GM12878 (cell line): ENCODE measurements around the gene CREB5. TPM values are rescaled to one million over a fixed set of nuclear protein-coding genes. Genes with fewer than 3 reads are reported as not detected.

Experiments
- ATAC-seq: fragments of 200-7000 bp; cut with Tn5 transposase; 3 replicates; pipeline ENCODE4 v1.9.1; 2020; ENCODE audit warnings: mild to moderate bottlenecking, moderate library complexity
- BruUV-seq: library from RNA; stranded (reverse); fragments of 400-500 nt; replicated peaks from 2 replicates; lab custom pipeline; 2021; lab: Mats Ljungman, UMichigan
- CTCF ChIA-PET: fragments of 300-600 bp; sonication (Branson Sonifier 250); formaldehyde crosslinking; extraction: SDS; loops from one replicate; lab custom pipeline; 2021; ENCODE audit warnings: inconsistent platforms; lab: Yijun Ruan, JAX
- POLR2A ChIA-PET: fragments of 350-600 bp; formaldehyde crosslinking; extraction: SDS; loops from one replicate; lab custom pipeline; 2021; ENCODE audit warnings: inconsistent platforms; lab: Charles Lee
- RAD21 ChIA-PET: fragments of 300-600 bp; sonication (Branson Sonifier 250); formaldehyde crosslinking; loops from one replicate; lab custom pipeline; 2023; ENCODE audit warnings: antibody characterized with exemption; ENCODE audit not compliant: unreplicated experiment; lab: Charles Lee
- SMC1A ChIA-PET: fragments of 300-600 bp; sonication (Branson Sonifier 250); formaldehyde crosslinking; loops from one replicate; lab custom pipeline; 2023; ENCODE audit not compliant: unreplicated experiment, uncharacterized antibody; lab: Charles Lee
- DNase-seq: peaks from one replicate; pipeline ENCODE4 v3.0.0-alpha.2; 2011; ENCODE audit warnings: low read depth, low spot score
- FAIRE-seq: peaks from 3 replicates; lab custom pipeline; 2011; peaks lifted over from hg19 to GRCh38; lab: Jason Lieb, UNC
- H2AFZ ChIP-seq: 2 replicates; pipeline ENCODE4 v1.6.0; 2011; ENCODE audit warnings: low read depth, low read length, control low read depth; ENCODE audit not compliant: control insufficient read depth
- H3K27ac ChIP-seq: 2 replicates; pipeline ENCODE4 v1.5.1; 2011; ENCODE audit warnings: control low read depth; ENCODE audit not compliant: control insufficient read depth, insufficient read depth
- H3K27me3 ChIP-seq, 2 experiments: replicated peaks in 1 of 2; 2 replicates each; pipeline versions ENCODE4 v1.6.0 to v1.6.1; 2011; ENCODE audit warnings: low read length in 1 of 2; ENCODE audit not compliant: control insufficient read depth in 2 of 2, insufficient read depth in 2 of 2
- H3K36me3 ChIP-seq, 2 experiments: 2 replicates each; pipeline ENCODE4 v1.5.1; 2011; ENCODE audit warnings: low read length in 1 of 2; ENCODE audit not compliant: control insufficient read depth in 2 of 2, insufficient read depth in 2 of 2
- H3K4me1 ChIP-seq: 2 replicates; pipeline ENCODE4 v1.6.1; 2011; ENCODE audit warnings: mild to moderate bottlenecking, low read length, moderate library complexity, mixed read lengths; ENCODE audit not compliant: control insufficient read depth, insufficient read depth
- H3K4me2 ChIP-seq: 2 replicates; pipeline ENCODE4 v1.6.0; 2011; ENCODE audit warnings: control low read depth; ENCODE audit not compliant: control insufficient read depth, insufficient read depth
- H3K4me3 ChIP-seq: fragments of 200-600 bp; sonication (generic); 2 replicates; pipeline ENCODE4 v1.5.1; 2016
- H3K79me2 ChIP-seq: 2 replicates; pipeline ENCODE4 v1.6.0; 2011; ENCODE audit warnings: low read length; ENCODE audit not compliant: control insufficient read depth, insufficient read depth
- H3K9ac ChIP-seq: 2 replicates; pipeline ENCODE4 v1.8.0; 2011; ENCODE audit warnings: low read length, control low read depth, mixed read lengths; ENCODE audit not compliant: control insufficient read depth, insufficient read depth
- H3K9me3 ChIP-seq: replicated peaks from 3 replicates; pipeline ENCODE4 v1.5.1; 2011; ENCODE audit warnings: mild to moderate bottlenecking, low read length; ENCODE audit not compliant: control insufficient read depth, insufficient read depth
- H4K20me1 ChIP-seq: 2 replicates; pipeline ENCODE4 v1.6.0; 2011; ENCODE audit not compliant: control insufficient read depth, insufficient read depth
- CEBPB ChIP-seq, 2 experiments: fragments of 150-350 bp in 1 of 2; IDR thresholded peaks; 2 replicates each; pipeline ENCODE4 v1.6.1; 2012 to 2014; ENCODE audit warnings: low read depth in 2 of 2, low read length in 2 of 2, borderline replicate concordance in 1 of 2, inconsistent platforms in 1 of 2
- DPF2 ChIP-seq: fragments of 450-650 bp; IDR thresholded peaks from 2 replicates; pipeline ENCODE4 v1.6.1; 2017; ENCODE audit warnings: mild to moderate bottlenecking
- HCFC1 ChIP-seq: fragments of 150-350 bp; IDR thresholded peaks from 2 replicates; pipeline ENCODE4 v1.6.1; 2014; ENCODE audit warnings: low read length
- HDAC2 ChIP-seq: fragments of 200-600 bp; sonication (generic); IDR thresholded peaks from 2 replicates; pipeline ENCODE4 v1.6.1; 2017
- KAT2A ChIP-seq: conservative IDR thresholded peaks from 2 replicates; pipeline ENCODE4 v1.6.1; 2011; ENCODE audit warnings: low read depth, low read length; ENCODE audit not compliant: control insufficient read depth
- KDM1A ChIP-seq: fragments of 200-600 bp; sonication (generic); IDR thresholded peaks from 2 replicates; pipeline ENCODE4 v1.6.1; 2016; ENCODE audit warnings: borderline replicate concordance
- MTA2 ChIP-seq: fragments of 450-650 bp; IDR thresholded peaks from 2 replicates; pipeline ENCODE4 v1.6.1; 2016; ENCODE audit warnings: low read depth, mild to moderate bottlenecking, moderate library complexity
- SIX5 ChIP-seq: IDR thresholded peaks from 2 replicates; pipeline ENCODE4 v1.6.1; 2011; ENCODE audit warnings: mild to moderate bottlenecking, low read depth, low read length, moderate library complexity; ENCODE audit not compliant: severe bottlenecking
- SMARCA5 ChIP-seq: fragments of 450-650 bp; IDR thresholded peaks from 2 replicates; pipeline ENCODE4 v1.6.1; 2017; ENCODE audit warnings: mild to moderate bottlenecking
- YY1 ChIP-seq: IDR thresholded peaks from 2 replicates; pipeline ENCODE4 v1.6.1; 2011; ENCODE audit warnings: low read depth, mild to moderate bottlenecking, low read length
- ZBED1 ChIP-seq: IDR thresholded peaks from 2 replicates; pipeline ENCODE4 v1.6.1; 2016; ENCODE audit warnings: borderline replicate concordance
- WGBS: methylation state at CpG from one replicate; pipeline ENCODE4 v1.1.6; 2016; ENCODE audit warnings: low lambda C conversion rate; ENCODE audit not compliant: insufficient replicate concordance, insufficient coverage; ENCODE audit errors: missing lambda C conversion rate; 5-methylcytosine and 5-hydroxymethylcytosine counted together
- in situ Hi-C: fragments of 300-500 bp; cut with MboI; formaldehyde crosslinking; loops from 9 replicates; pipeline ENCODE4 v1.14.3; 2018; ENCODE audit warnings: mixed read lengths
- intact Hi-C: fragments of 100-400 bp; cut with micrococcal nuclease; formaldehyde crosslinking; loops from one replicate; pipeline ENCODE4 v1.14.2; 2022; ENCODE audit not compliant: unreplicated experiment
- polyA plus RNA-seq, 11 experiments: library from polyadenylated mRNA; depleted of rRNA in 4 of 11; unstranded in 6 of 11; stranded (reverse) in 5 of 11; fragments of >200 nt; fragmentation: Nextera tagmentation in 4 of 11; fragmentation: Illumina TruSeq in 1 of 11; extraction: Ambion mirVana in 4 of 11; extraction: Trizol in 1 of 11; gene quantifications; 1 replicate in 1 of 11; 2 replicates in 10 of 11; pipeline versions ENCODE4 v1.2.1 to v1.2.3, GENCODE V29; 2011 to 2016; ENCODE audit warnings: inconsistent platforms in 2 of 11, missing spikeins in 2 of 11, low read depth in 1 of 11
- total RNA-seq, 4 experiments: library from RNA; depleted of rRNA in 3 of 4; stranded (reverse); fragments of >200 nt in 3 of 4; fragmentation: Illumina TruSeq in 1 of 4; extraction: Trizol in 1 of 4; gene quantifications; 2 replicates each; pipeline versions ENCODE4 v1.2.1 to v1.2.3, GENCODE V29; 2013 to 2021

Gene CREB5
- total and polyA plus RNA-seq, 10 of the 15 experiments (the other 5 are each of a cell fraction or from before 2014, with no cell fraction given), result 12.9 to 74.1 (median 53.0) TPM

DNA sequence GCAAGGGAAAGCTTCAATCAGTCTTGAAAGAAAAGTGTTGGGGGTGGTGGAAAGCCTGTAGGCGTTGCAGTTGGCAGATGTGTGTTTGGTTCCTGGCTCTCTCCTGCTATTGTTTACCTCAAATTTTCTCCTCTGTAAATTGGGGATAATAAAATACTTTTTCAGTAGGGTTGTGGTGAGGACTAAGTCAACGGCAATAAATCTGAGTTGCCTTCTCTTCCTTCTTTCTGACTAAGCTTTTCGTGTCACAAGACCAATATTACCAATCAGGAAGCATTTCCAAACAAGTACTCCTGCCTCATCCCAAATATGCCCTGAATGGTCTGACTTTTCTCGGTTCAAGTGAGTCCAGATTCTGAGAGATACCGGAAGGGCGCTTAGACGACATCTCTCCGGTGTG is 54.0 kb downstream of the CREB5 start:
- H3K79me2 ChIP-seq, result no peaks in the 10 kb centered on the region
- H4K20me1 ChIP-seq, result no peaks in the 10 kb centered on the region
- TF ChIP-seq HCFC1 (no peak), MTA2 (no peak), YY1 (no peak), ZBED1 (no peak)
- H3K9ac ChIP-seq, result no peak overlapping the region
- in situ Hi-C loops, result no loop called here
- H3K36me3 ChIP-seq, result no peaks in the 10 kb centered on the region
- no peaks in the 10 kb centered on the region for H3K27me3 ChIP-seq
- SMC1A ChIA-PET, result interaction anchor here (0.9 to 4.2 kb wide), 8 partner anchors 11 to 108 kb away, joined by 3 to 45 read pairs (median 4); partner anchors contain the start of gene CREB5
- ATAC-seq (no peak), DNase-seq (no peak), FAIRE-seq (no peak)
- 58% methylated on average over 8 of the region's 8 CpGs for WGBS
- RAD21 ChIA-PET, result interaction anchor here (0.5 to 4.2 kb wide), 9 partner anchors 12 to 156 kb away, joined by 3 to 38 read pairs (median 4); partner anchors contain the start of gene CREB5
- H3K9me3 ChIP-seq, result no peaks in the 10 kb centered on the region
- H3K27ac ChIP-seq, result no peak overlapping the region
- no TSS peak for BruUV-seq
- CTCF ChIA-PET, result interaction anchor here (0.9 to 1.6 kb wide), 7 partner anchors 12 to 109 kb away, joined by 3 to 4 read pairs (median 3); no protein-coding TSS in a partner anchor
- no peak overlapping the region for H2AFZ ChIP-seq
- POLR2A ChIA-PET, result interaction anchor here (0.5 to 3.2 kb wide), 9 partner anchors 13 to 118 kb away, joined by 3 to 19 read pairs (median 4); partner anchors contain the start of gene CREB5
- no peak overlapping the region for H3K4me3 ChIP-seq
- no peak overlapping the region for H3K4me2 ChIP-seq
- intact Hi-C loops, result no loop called here
- no peaks in the 10 kb centered on the region for H3K4me1 ChIP-seq

DNA sequence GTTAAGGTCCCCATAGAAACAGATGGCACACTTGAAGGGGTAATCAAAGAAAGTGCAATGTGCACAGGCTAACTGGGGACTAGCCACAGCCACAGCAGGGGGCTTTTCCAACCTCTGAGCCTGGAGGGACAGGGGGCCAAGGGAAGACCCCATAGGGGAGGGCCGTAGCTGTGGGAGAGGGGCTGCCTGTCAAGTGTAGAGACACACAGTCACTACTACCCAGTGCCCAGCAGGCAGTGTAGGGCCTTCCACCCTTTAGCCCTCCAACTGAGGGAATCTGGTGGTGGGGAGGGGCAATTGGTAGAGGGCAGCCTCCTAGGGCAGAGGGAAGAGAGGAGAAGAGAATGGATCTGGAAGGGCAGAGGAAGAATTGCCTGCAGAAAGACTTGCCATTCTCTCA is 54.6 kb downstream of the CREB5 start:
- WGBS, result 25% methylated on average over 1 of the region's 1 CpG
- no peaks in the 10 kb centered on the region for H3K36me3 ChIP-seq
- ChIA-PET RAD21 (interaction anchor here (3.6 to 4.2 kb wide), 2 partner anchors 12 to 13 kb away, joined by 18 to 38 read pairs; no protein-coding TSS in a partner anchor), SMC1A (interaction anchor here (1.8 to 4.2 kb wide), 4 partner anchors 12 to 55 kb away, joined by 4 to 45 read pairs (median 15); partner anchors contain the start of gene CREB5), CTCF (no interaction called here), POLR2A (interaction anchor here (1.0 to 3.2 kb wide), 3 partner anchors 12 to 54 kb away, joined by 5 to 19 read pairs (median 6); partner anchors contain the start of gene CREB5)
- no peak overlapping the region for H3K27ac ChIP-seq
- DNase-seq (no peak), FAIRE-seq (no peak), ATAC-seq (no peak)
- no peak overlapping the region for H3K9ac ChIP-seq
- no peaks in the 10 kb centered on the region for H3K4me1 ChIP-seq
- H2AFZ ChIP-seq, result no peak overlapping the region
- in situ Hi-C loops, result no loop called here
- no peaks in the 10 kb centered on the region for H4K20me1 ChIP-seq
- no peaks in the 10 kb centered on the region for H3K79me2 ChIP-seq
- BruUV-seq, result no TSS peak
- H3K4me3 ChIP-seq, result no peak overlapping the region
- H3K9me3 ChIP-seq, result no peaks in the 10 kb centered on the region
- H3K27me3 ChIP-seq, result no peaks in the 10 kb centered on the region
- no peak overlapping the region for H3K4me2 ChIP-seq
- no peak for TF ChIP-seq KDM1A
- TF ChIP-seq KAT2A, result no peak
- no peak for TF ChIP-seq SMARCA5
- TF ChIP-seq CEBPB (IDR thresholded peaks at IDR 0.05; ENCODE audit: borderline replicate concordance in 1 of 2, low read depth in 2 of 2, low read length in 2 of 2), result no peak
- TF ChIP-seq YY1, result no peak
- no peak for TF ChIP-seq SIX5
- no peak for TF ChIP-seq HDAC2
- no peak for TF ChIP-seq DPF2
- intact Hi-C loops, result no loop called here
